Measurements from ENCODE around the gene SAMHD1. TPM values are rescaled to one million over a fixed set of nuclear protein-coding genes. Genes with fewer than 3 reads are reported as not detected.

SAMHD1 gene
- total and polyA plus RNA-seq, 2 of the 8 experiments (the other 6 are each of a cell fraction or from before 2014, with no cell fraction given) = 22.0 to 37.1 TPM

DNA sequence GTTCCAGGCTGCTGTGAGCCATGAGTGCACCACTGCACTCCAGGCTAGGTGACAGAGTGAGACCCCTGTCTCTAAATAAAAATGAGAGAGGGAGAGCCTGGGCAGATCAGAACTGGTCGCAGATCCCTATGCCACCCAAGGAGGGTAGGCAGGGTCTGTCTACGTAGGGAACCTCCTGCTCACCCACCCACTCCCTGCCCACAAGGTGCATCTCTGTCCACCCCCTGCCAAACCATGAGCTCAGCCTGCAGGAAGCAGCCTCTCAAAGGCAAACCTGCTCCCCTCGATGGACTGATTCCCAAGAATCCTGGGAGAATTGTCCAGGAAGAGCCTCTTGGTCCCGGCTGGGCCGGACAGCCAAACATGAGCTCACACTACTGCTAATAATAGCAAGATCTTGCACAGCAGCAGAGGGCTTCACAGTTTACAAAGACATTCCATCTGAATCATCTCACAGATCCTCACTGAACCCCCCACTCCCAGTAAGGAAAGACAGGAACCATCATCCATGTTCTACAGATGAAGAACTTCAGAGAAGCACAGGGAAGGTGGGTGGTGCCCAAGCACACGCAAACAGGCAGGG lies 103.3 kb downstream of the SAMHD1 start:
- H3K79me2 ChIP-seq (ENCODE audit: control insufficient read depth in 1 of 2, insufficient read depth in 2 of 2, low read length in 2 of 2) = peaks cover 0 to 7% of the 10 kb centered on the region in 2 experiments; a peak in 2 of 4 replicates
- FAIRE-seq = no peak
- TF ChIP-seq CBX5 (IDR thresholded peaks at IDR 0.05; ENCODE audit: low read depth, low read length) = no peak
- TF ChIP-seq RFX5 (IDR thresholded peaks at IDR 0.05; ENCODE audit: borderline replicate concordance, low read depth, low read length) = no peak
- no peak for TF ChIP-seq NANOG (IDR thresholded peaks at IDR 0.05; ENCODE audit: insufficient read depth, low read depth, low read length, poor library complexity, severe bottlenecking)
- TF ChIP-seq JUN (IDR thresholded peaks at IDR 0.05; ENCODE audit: low read depth, low read length) = no peak
- TF ChIP-seq EGR1 (IDR thresholded peaks at IDR 0.05; ENCODE audit: borderline replicate concordance, low read depth, low read length) = no peak
- TF ChIP-seq, protein P1, sequence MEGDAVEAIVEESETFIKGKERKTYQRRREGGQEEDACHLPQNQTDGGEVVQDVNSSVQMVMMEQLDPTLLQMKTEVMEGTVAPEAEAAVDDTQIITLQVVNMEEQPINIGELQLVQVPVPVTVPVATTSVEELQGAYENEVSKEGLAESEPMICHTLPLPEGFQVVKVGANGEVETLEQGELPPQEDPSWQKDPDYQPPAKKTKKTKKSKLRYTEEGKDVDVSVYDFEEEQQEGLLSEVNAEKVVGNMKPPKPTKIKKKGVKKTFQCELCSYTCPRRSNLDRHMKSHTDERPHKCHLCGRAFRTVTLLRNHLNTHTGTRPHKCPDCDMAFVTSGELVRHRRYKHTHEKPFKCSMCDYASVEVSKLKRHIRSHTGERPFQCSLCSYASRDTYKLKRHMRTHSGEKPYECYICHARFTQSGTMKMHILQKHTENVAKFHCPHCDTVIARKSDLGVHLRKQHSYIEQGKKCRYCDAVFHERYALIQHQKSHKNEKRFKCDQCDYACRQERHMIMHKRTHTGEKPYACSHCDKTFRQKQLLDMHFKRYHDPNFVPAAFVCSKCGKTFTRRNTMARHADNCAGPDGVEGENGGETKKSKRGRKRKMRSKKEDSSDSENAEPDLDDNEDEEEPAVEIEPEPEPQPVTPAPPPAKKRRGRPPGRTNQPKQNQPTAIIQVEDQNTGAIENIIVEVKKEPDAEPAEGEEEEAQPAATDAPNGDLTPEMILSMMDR (IDR thresholded peaks at IDR 0.05; ENCODE audit: control extremely low read depth in 1 of 3, insufficient read depth in 1 of 3, low read depth in 1 of 3, low read length in 3 of 3) = no peak
- no peak for TF ChIP-seq CBX8 (IDR thresholded peaks at IDR 0.05; ENCODE audit: borderline replicate concordance, low read depth, low read length)
- TF ChIP-seq RNF2 (IDR thresholded peaks at IDR 0.05; ENCODE audit: borderline replicate concordance, low read depth, low read length, missing control alignments, poor library complexity, severe bottlenecking) = no peak
- TF ChIP-seq SRF (IDR thresholded peaks at IDR 0.05; ENCODE audit: low read depth, low read length) = no peak

More for the DNA sequence above, 103.3 kb downstream of the SAMHD1 start:
- H3K4ac ChIP-seq (replicated peaks; ENCODE audit: insufficient read length, low read depth, low read length) = no peak overlapping the region
- 89% methylated on average over 6 of the region's 6 CpGs; no CpG with 5 or more reads in 1 of the 2 experiments for WGBS, 2 experiments (ENCODE audit: extremely low coverage in 1 of 2, insufficient coverage in 1 of 2, insufficient read length in 1 of 2, insufficient replicate concordance in 2 of 2, low coverage in 1 of 2, low lambda C conversion rate in 2 of 2, missing lambda C conversion rate in 1 of 2)
- H3K4me1 ChIP-seq (replicated peaks in 1 of 4; ENCODE audit: control insufficient read depth in 3 of 4, insufficient read depth in 4 of 4, low read length in 3 of 4) = peaks cover 0 to 3% (median under 1%) of the 10 kb centered on the region in 4 experiments; a peak in 1 of 7 replicates
- 0 out of 2 replicates have a peak overlapping the region, but pooled peaks have one; percentile 50 for H2BK12ac ChIP-seq (ENCODE audit: low read depth, low read length)
- POLR2A ChIA-PET (ENCODE audit: partially characterized antibody) = interaction anchor here (1.1 to 8.6 kb wide), 5 partner anchors 9 to 172 kb away, joined by 3 to 54 read pairs (median 4); no protein-coding TSS in a partner anchor
- H3K9ac ChIP-seq (replicated peaks in 1 of 4; ENCODE audit: extremely low read depth in 1 of 4, low read depth in 3 of 4, low read length in 3 of 4) = no peak overlapping the region; a peak in 1 of 7 replicates
- H2BK15ac ChIP-seq (ENCODE audit: low read length) = no peak overlapping the region
- H3K14ac ChIP-seq (ENCODE audit: insufficient read length) = no peak overlapping the region
- H2AFZ ChIP-seq (ENCODE audit: low read length) = no peak overlapping the region
- H4K8ac ChIP-seq (ENCODE audit: extremely low read depth, insufficient read depth, low read length) = no peak overlapping the region; the same call in 1 of the 2 replicates
- H3K9me3 ChIP-seq (ENCODE audit: insufficient read depth in 2 of 2, low read depth in 1 of 2, low read length in 1 of 2) = peaks cover 3 to 4% of the 10 kb centered on the region in 2 experiments; a peak in 3 of 4 replicates
- H3K4me3 ChIP-seq (ENCODE audit: extremely low read depth in 1 of 4, insufficient read depth in 2 of 4, low read depth in 3 of 4, low read length in 4 of 4) = no peak overlapping the region
- peaks cover 0 to under 1% (median 0%) of the 10 kb centered on the region in 4 experiments; a peak in 2 of 8 replicates for H3K36me3 ChIP-seq (ENCODE audit: control insufficient read depth in 2 of 4, insufficient read depth in 4 of 4, low read length in 3 of 4)
- H2BK120ac ChIP-seq (replicated peaks; ENCODE audit: low read depth, low read length) = no peak overlapping the region
- peaks cover 0 to 7% of the 10 kb centered on the region in 2 experiments for H4K20me1 ChIP-seq (replicated peaks in 1 of 2; ENCODE audit: control insufficient read depth in 1 of 2, insufficient read depth in 2 of 2, low read length in 2 of 2)
- H3K79me1 ChIP-seq (ENCODE audit: low read depth, low read length) = peaks cover 2% of the 10 kb centered on the region; the same call in 1 of the 2 replicates
- 0 out of 2 replicates have a peak, but pooled peaks cover 2% of the 10 kb centered on the region for H3K23me2 ChIP-seq (ENCODE audit: low read depth, low read length)
- no peaks in the 10 kb centered on the region for H3K27me3 ChIP-seq (replicated peaks in 1 of 4; ENCODE audit: control insufficient read depth in 3 of 4, extremely low read depth in 1 of 4, insufficient read depth in 3 of 4, low read length in 3 of 4)
- H3K4me2 ChIP-seq (ENCODE audit: insufficient read depth in 1 of 2, low read depth in 2 of 2, low read length in 2 of 2) = no peak overlapping the region
- H4K91ac ChIP-seq (replicated peaks; ENCODE audit: insufficient read length, low read length) = no peak overlapping the region
- CTCF ChIA-PET (ENCODE audit: partially characterized antibody) = interaction anchor here (0.6 to 5.6 kb wide), 8 partner anchors 10 to 155 kb away, joined by 3 to 45 read pairs (median 8); a partner anchor contains a TSS
- H3K56ac ChIP-seq (replicated peaks; ENCODE audit: insufficient read length, low read depth, low read length) = no peak overlapping the region
- no peak overlapping the region for H2BK20ac ChIP-seq (ENCODE audit: low read length)
- no peak overlapping the region for H2AK5ac ChIP-seq (ENCODE audit: low read depth, low read length)
- H4K5ac ChIP-seq (ENCODE audit: insufficient read length, low read depth, low read length) = no peak overlapping the region
- no peak for DNase-seq (ENCODE audit: low read depth in 1 of 2, low spot score in 2 of 2)
- H3K18ac ChIP-seq (ENCODE audit: extremely low read depth, low read length) = no peak overlapping the region
- no peak overlapping the region for H3K27ac ChIP-seq (ENCODE audit: low read depth, low read length)
- no peak overlapping the region for H2BK5ac ChIP-seq (ENCODE audit: low read depth, low read length)
- H3K23ac ChIP-seq (ENCODE audit: insufficient read length) = no peak overlapping the region
